ENCODE measurements around the gene MX2.

Gene MX2

DNA sequence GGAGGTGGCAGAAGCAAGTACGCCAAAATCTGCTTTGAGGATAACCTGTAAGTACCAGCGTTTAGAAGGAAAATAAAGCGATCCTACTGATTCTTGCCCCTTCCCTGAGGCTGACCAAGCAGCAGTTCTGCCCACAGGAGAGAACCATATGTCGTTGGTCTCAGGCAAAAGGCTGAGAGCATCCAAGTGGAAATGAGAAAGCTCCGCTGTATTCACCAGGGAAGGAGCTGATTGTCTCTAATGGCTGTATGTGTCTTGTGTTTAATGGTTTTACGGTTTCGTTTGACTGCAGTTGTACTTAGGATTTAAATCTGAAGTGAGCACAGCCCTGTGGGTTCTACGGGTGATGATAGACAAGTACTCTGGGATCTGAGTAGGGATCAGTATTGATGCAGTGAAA lies 23.4 kb upstream of the MX2 start:
- Histone ChIP-seq H3K36me3 (ENCODE audit: control insufficient read depth in 2 of 2, insufficient read depth in 2 of 2, low read length in 2 of 2) (no peaks in the 10 kb centered on the region), H3K9me3 (ENCODE audit: control insufficient read depth in 2 of 2, low read length in 2 of 2) (no peaks in the 10 kb centered on the region), H3K4me3 (ENCODE audit: low read length in 2 of 2) (no peak overlapping the region), H3K27ac (ENCODE audit: low read depth in 2 of 2, low read length in 2 of 2) (no peak overlapping the region), H3K9ac (ENCODE audit: low read depth in 1 of 2, low read length in 2 of 2) (no peak overlapping the region), H3K27me3 (ENCODE audit: control insufficient read depth in 2 of 2, insufficient read depth in 2 of 2, low read length in 2 of 2) (peaks cover 0 to 5% of the 10 kb centered on the region in 2 donors), H3K4me1 (ENCODE audit: control insufficient read depth in 2 of 2, insufficient read depth in 2 of 2, low read length in 2 of 2) (no peaks in the 10 kb centered on the region)

DNA sequence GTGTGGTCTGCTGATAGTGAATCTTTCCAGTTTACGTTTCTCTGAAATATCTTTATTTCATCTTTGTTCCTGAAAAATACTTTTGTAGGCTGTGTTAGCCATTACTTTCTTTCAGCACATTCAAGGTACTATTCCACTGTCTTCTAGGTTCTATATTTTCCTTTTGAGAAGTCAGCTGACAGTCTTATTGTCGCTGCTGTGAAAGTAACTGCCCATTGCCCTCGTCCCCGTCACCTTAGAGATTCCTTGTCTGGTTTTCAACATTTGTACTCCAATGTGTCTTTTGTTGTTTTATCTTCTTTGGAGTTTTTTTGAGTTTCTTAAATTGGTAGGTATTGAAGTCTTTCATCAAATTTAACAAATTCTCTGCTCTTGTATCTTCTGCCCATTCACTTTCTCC lies 19.8 kb upstream of the MX2 start:
- no peak overlapping the region for H3K4me3 ChIP-seq (ENCODE audit: low read length in 2 of 2)
- H3K27me3 ChIP-seq (ENCODE audit: control insufficient read depth in 2 of 2, insufficient read depth in 2 of 2, low read length in 2 of 2), result peaks cover 0 to 5% of the 10 kb centered on the region in 2 donors
- no peaks in the 10 kb centered on the region for H3K4me1 ChIP-seq (ENCODE audit: control insufficient read depth in 2 of 2, insufficient read depth in 2 of 2, low read length in 2 of 2)
- no peak overlapping the region for H3K27ac ChIP-seq (ENCODE audit: low read depth in 2 of 2, low read length in 2 of 2)
- no peak overlapping the region for H3K9ac ChIP-seq (ENCODE audit: low read depth in 1 of 2, low read length in 2 of 2)
- no peaks in the 10 kb centered on the region for H3K36me3 ChIP-seq (ENCODE audit: control insufficient read depth in 2 of 2, insufficient read depth in 2 of 2, low read length in 2 of 2)
- no peaks in the 10 kb centered on the region for H3K9me3 ChIP-seq (ENCODE audit: control insufficient read depth in 2 of 2, low read length in 2 of 2)

DNA sequence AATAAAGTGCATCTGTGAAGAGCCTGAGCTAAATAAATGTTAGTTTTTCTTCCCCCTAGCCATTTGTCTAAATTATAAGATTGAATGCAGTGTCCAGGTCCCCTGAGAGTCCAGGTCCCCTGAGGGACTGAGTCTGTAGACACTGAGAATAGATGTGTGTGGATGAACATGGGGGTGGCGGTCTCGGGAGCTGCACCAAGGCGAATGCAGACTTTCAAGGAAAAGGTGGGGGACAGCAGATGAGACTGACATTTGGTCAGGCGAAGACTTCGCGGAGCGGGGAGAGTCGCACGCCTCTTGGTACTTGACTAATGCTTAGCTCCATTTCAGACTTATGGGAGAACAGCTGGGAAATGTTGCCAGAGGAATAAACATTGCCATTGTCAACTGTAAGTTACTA lies 17.7 kb upstream of the MX2 start:
- Histone ChIP-seq H3K4me1 (ENCODE audit: control insufficient read depth in 2 of 2, insufficient read depth in 2 of 2, low read length in 2 of 2) (no peaks in the 10 kb centered on the region), H3K9ac (ENCODE audit: low read depth in 1 of 2, low read length in 2 of 2) (no peak overlapping the region), H3K27ac (ENCODE audit: low read depth in 2 of 2, low read length in 2 of 2) (no peak overlapping the region), H3K9me3 (ENCODE audit: control insufficient read depth in 2 of 2, low read length in 2 of 2) (no peaks in the 10 kb centered on the region), H3K36me3 (ENCODE audit: control insufficient read depth in 2 of 2, insufficient read depth in 2 of 2, low read length in 2 of 2) (no peaks in the 10 kb centered on the region), H3K27me3 (ENCODE audit: control insufficient read depth in 2 of 2, insufficient read depth in 2 of 2, low read length in 2 of 2) (peaks cover 0 to 7% of the 10 kb centered on the region in 2 donors), H3K4me3 (ENCODE audit: low read length in 2 of 2) (no peak overlapping the region)

DNA sequence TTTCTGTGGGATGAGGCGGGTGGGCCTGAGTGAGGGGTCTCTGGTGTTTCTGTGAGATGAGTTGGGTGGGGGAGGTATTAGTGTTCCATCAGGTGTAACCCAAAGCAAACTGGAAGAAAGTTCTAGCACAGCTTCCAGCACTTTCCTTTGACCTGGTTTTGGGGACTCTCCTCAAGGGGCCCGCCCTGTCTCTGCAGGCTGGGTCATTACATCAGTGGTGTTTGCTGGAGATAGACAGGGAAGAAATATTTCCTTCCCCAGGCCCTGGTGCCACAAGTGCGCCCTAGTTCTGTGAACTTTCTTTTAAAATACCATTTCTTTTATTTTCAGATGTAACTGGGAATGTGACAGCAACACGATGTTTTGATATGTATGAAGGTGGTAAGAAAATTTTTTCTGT lies 16.5 kb upstream of the MX2 start:
- no peaks in the 10 kb centered on the region for H3K4me1 ChIP-seq (ENCODE audit: control insufficient read depth in 2 of 2, insufficient read depth in 2 of 2, low read length in 2 of 2)
- H3K9me3 ChIP-seq (ENCODE audit: control insufficient read depth in 2 of 2, low read length in 2 of 2), result no peaks in the 10 kb centered on the region
- no peak overlapping the region for H3K4me3 ChIP-seq (ENCODE audit: low read length in 2 of 2)
- H3K9ac ChIP-seq (ENCODE audit: low read depth in 1 of 2, low read length in 2 of 2), result no peak overlapping the region
- peaks cover 0 to 10% of the 10 kb centered on the region in 2 donors for H3K27me3 ChIP-seq (ENCODE audit: control insufficient read depth in 2 of 2, insufficient read depth in 2 of 2, low read length in 2 of 2)
- no peak overlapping the region for H3K27ac ChIP-seq (ENCODE audit: low read depth in 2 of 2, low read length in 2 of 2)
- H3K36me3 ChIP-seq (ENCODE audit: control insufficient read depth in 2 of 2, insufficient read depth in 2 of 2, low read length in 2 of 2), result no peaks in the 10 kb centered on the region

DNA sequence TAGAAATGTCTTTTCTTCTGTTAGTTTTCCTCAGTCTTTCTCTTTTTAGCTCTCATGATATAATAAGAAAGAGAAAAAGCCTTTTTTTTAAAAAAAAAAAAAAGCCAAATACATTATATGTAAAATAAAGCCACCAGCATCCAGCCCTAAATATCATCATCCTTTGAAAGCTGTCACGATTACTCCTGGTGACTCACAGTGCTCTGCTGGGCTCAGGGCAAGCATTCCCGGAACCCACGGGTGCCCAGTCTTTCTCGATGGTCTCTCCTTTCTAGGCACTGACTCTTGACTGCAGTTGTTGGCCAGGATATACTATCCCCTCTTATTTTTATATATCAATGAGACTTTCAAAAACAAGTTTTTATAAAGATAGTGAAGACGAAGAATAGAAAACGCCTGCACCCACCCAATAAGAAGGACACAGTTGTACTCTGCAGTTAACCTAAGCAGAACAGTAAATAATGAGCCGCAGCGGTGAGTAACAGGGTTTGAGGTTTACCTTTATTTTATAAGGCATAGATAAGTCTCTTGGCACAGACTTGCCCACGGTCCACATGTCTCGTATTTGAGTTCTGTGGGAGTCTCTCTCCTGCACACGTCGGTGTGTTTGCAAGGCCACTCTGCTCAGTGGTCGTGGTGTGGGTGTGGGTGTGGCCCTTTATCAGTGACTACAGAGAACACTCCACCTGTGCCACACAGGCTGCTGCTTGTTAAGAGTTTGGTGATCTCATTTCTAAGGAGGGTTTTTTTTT lies 15.7 kb upstream of the MX2 start:
- no peaks in the 10 kb centered on the region for H3K4me1 ChIP-seq (ENCODE audit: control insufficient read depth in 2 of 2, insufficient read depth in 2 of 2, low read length in 2 of 2)
- no peak overlapping the region for H3K9ac ChIP-seq (ENCODE audit: low read depth in 1 of 2, low read length in 2 of 2)
- peaks cover 0 to 10% of the 10 kb centered on the region in 2 donors for H3K27me3 ChIP-seq (ENCODE audit: control insufficient read depth in 2 of 2, insufficient read depth in 2 of 2, low read length in 2 of 2)
- H3K27ac ChIP-seq (ENCODE audit: low read depth in 2 of 2, low read length in 2 of 2), result no peak overlapping the region
- H3K4me3 ChIP-seq (ENCODE audit: low read length in 2 of 2), result no peak overlapping the region
- H3K36me3 ChIP-seq (ENCODE audit: control insufficient read depth in 2 of 2, insufficient read depth in 2 of 2, low read length in 2 of 2), result no peaks in the 10 kb centered on the region
- H3K9me3 ChIP-seq (ENCODE audit: control insufficient read depth in 2 of 2, low read length in 2 of 2), result no peaks in the 10 kb centered on the region

DNA sequence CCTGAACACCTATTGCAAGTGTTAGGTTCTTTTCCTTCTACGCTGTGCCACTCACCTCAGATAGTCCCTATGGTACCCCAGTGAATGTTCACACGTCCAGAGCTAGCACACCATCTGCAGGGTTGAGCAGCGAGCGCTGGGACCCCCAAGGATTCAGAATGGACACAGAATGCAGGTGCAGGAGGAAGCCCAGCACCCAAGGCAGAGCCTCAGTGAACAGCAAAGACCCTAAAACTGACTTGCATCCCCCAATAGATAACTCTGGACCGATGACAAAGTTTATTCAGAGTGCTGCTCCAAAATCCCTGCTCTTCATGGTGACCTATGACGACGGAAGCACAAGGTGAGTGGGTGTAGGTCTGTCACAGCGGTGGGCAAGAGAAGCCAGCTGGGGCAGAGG lies 15.1 kb upstream of the MX2 start:
- H3K4me3 ChIP-seq (ENCODE audit: low read length in 2 of 2), result no peak overlapping the region
- no peak overlapping the region for H3K9ac ChIP-seq (ENCODE audit: low read depth in 1 of 2, low read length in 2 of 2)
- no peaks in the 10 kb centered on the region for H3K9me3 ChIP-seq (ENCODE audit: control insufficient read depth in 2 of 2, low read length in 2 of 2)
- peaks cover 0 to 10% of the 10 kb centered on the region in 2 donors for H3K27me3 ChIP-seq (ENCODE audit: control insufficient read depth in 2 of 2, insufficient read depth in 2 of 2, low read length in 2 of 2)
- H3K27ac ChIP-seq (ENCODE audit: low read depth in 2 of 2, low read length in 2 of 2), result no peak overlapping the region
- H3K4me1 ChIP-seq (ENCODE audit: control insufficient read depth in 2 of 2, insufficient read depth in 2 of 2, low read length in 2 of 2), result no peaks in the 10 kb centered on the region
- H3K36me3 ChIP-seq (ENCODE audit: control insufficient read depth in 2 of 2, insufficient read depth in 2 of 2, low read length in 2 of 2), result no peaks in the 10 kb centered on the region

DNA sequence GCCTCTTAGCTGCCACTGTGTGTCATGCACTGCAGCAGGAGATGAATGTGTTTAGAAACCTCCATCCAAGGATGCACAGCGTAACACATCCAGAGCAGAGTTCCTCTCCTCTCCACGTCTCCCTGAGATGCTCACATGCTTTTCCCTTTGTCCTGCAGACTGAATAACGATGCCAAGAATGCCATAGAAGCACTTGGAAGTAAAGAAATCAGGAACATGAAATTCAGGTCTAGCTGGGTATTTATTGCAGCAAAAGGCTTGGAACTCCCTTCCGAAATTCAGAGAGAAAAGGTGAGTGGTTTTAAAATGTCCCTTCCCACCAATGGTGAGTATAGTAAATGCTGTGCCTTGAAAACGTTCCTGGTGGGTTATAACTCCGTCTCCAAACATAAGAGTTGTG lies 13.4 kb upstream of the MX2 start:
- H3K27me3 ChIP-seq (ENCODE audit: control insufficient read depth in 2 of 2, insufficient read depth in 2 of 2, low read length in 2 of 2), result peaks cover 0 to 10% of the 10 kb centered on the region in 2 donors
- H3K4me1 ChIP-seq (ENCODE audit: control insufficient read depth in 2 of 2, insufficient read depth in 2 of 2, low read length in 2 of 2), result no peaks in the 10 kb centered on the region
- no peak overlapping the region for H3K9ac ChIP-seq (ENCODE audit: low read depth in 1 of 2, low read length in 2 of 2)
- H3K4me3 ChIP-seq (ENCODE audit: low read length in 2 of 2), result no peak overlapping the region
- H3K9me3 ChIP-seq (ENCODE audit: control insufficient read depth in 2 of 2, low read length in 2 of 2), result no peaks in the 10 kb centered on the region
- no peak overlapping the region for H3K27ac ChIP-seq (ENCODE audit: low read depth in 2 of 2, low read length in 2 of 2)
- H3K36me3 ChIP-seq (ENCODE audit: control insufficient read depth in 2 of 2, insufficient read depth in 2 of 2, low read length in 2 of 2), result no peaks in the 10 kb centered on the region

DNA sequence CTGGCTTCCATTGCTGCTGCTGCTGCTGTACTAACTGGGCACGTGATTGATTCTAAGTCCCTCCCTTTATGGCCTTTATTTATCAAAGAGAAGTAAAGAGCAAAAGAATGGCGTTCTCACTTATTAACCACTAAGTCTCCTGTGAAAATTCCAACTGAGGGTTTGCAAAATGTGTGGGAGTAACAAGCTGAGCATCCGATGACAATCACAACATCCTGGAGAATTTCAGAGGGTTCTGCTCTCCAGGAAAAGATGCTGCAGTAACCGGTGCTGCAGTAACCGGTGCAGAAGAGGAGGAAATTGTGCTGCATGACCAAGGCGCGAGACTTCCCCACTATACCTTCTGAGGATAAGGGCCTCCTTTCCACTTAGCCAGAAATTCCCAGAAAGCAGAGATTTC lies 12.7 kb upstream of the MX2 start:
- H3K4me1 ChIP-seq (ENCODE audit: control insufficient read depth in 2 of 2, insufficient read depth in 2 of 2, low read length in 2 of 2), result no peaks in the 10 kb centered on the region
- no peak overlapping the region for H3K4me3 ChIP-seq (ENCODE audit: low read length in 2 of 2)
- H3K9ac ChIP-seq (ENCODE audit: low read depth in 1 of 2, low read length in 2 of 2), result no peak overlapping the region
- H3K36me3 ChIP-seq (ENCODE audit: control insufficient read depth in 2 of 2, insufficient read depth in 2 of 2, low read length in 2 of 2), result no peaks in the 10 kb centered on the region
- H3K9me3 ChIP-seq (ENCODE audit: control insufficient read depth in 2 of 2, low read length in 2 of 2), result no peaks in the 10 kb centered on the region
- H3K27me3 ChIP-seq (ENCODE audit: control insufficient read depth in 2 of 2, insufficient read depth in 2 of 2, low read length in 2 of 2), result peaks cover 0 to 10% of the 10 kb centered on the region in 2 donors
- no peak overlapping the region for H3K27ac ChIP-seq (ENCODE audit: low read depth in 2 of 2, low read length in 2 of 2)

DNA sequence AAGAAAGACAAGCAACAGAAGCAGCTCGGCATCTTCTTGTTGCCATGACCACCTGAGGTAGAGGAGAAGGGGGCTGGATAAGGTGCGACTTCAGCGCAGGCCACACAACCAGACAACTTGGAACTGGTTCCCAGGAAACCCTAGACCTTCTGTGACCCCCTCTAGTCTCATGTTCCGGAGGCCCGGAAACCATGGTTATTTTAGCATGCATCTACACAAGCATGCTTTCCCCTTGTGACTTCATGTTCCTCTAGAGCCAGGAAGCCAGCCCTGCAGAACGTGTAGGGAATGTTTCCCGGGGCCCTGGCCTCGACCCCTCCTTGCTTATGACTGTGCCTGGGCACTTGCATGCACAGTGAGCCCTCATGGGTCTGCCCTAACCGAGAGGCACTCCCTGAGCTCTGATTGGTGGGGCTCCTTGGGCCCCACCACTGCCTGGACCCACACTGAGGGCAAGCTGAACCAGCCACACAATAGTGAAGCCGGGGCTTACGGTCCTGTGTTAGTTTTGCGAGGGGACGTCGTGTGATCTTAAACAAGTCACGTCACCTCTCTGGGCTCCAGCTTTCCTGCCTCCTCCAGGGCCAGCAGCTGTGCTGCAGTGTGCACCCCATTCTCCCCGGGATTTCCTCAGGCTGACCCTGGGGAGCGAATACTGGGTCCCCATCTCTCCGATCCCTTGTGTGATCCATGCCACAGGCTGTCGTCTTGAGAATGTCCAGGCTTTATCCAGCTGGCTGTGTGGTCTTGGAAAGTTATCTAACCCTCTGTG lies 12.0 kb upstream of the MX2 start:
- Histone ChIP-seq H3K4me1 (ENCODE audit: control insufficient read depth in 2 of 2, insufficient read depth in 2 of 2, low read length in 2 of 2) (no peaks in the 10 kb centered on the region), H3K27ac (ENCODE audit: low read depth in 2 of 2, low read length in 2 of 2) (no peak overlapping the region), H3K4me3 (ENCODE audit: low read length in 2 of 2) (no peak overlapping the region), H3K9ac (ENCODE audit: low read depth in 1 of 2, low read length in 2 of 2) (no peak overlapping the region), H3K9me3 (ENCODE audit: control insufficient read depth in 2 of 2, low read length in 2 of 2) (no peaks in the 10 kb centered on the region), H3K36me3 (ENCODE audit: control insufficient read depth in 2 of 2, insufficient read depth in 2 of 2, low read length in 2 of 2) (no peaks in the 10 kb centered on the region), H3K27me3 (ENCODE audit: control insufficient read depth in 2 of 2, insufficient read depth in 2 of 2, low read length in 2 of 2) (peaks cover 0 to 10% of the 10 kb centered on the region in 2 donors)

DNA sequence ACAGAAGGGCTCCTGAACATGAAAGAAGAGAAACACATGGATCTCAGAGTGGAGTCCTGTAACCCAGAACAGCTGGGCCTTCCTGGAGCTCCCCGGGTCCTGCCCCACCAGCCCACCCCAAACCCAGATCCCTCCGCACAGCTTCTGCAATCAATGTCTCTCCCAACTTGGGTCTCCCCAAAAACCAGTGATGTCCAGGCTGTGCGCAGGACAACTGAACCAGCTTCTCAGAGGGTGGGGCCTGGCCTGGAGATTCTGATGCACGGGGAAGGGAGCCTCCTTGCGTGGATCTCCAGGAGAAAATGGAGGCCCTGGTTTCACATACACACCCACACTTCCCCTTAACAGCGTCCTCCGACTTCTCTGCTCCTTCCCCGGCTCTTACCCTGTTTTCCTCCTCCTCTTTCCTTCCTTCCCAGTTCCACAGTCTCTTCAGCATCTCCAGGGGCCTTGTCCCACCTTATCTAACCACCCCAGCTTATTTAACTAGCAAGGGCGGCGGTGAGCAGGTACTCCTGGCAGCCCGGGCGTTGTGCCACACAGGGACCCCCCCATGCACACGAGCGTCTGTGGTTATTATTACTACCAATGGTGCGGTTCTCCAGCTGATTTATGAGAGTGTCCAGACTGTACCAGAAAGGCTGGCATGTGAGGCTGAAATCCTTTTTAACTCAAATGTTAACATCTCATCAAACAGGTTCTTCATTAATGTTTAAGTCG lies 11.2 kb upstream of the MX2 start:
- H3K9ac ChIP-seq (ENCODE audit: low read depth in 1 of 2, low read length in 2 of 2), result no peak overlapping the region
- no peak overlapping the region for H3K4me3 ChIP-seq (ENCODE audit: low read length in 2 of 2)
- no peak overlapping the region for H3K27ac ChIP-seq (ENCODE audit: low read depth in 2 of 2, low read length in 2 of 2)
- H3K27me3 ChIP-seq (ENCODE audit: control insufficient read depth in 2 of 2, insufficient read depth in 2 of 2, low read length in 2 of 2), result peaks cover 0 to 10% of the 10 kb centered on the region in 2 donors
- no peaks in the 10 kb centered on the region for H3K36me3 ChIP-seq (ENCODE audit: control insufficient read depth in 2 of 2, insufficient read depth in 2 of 2, low read length in 2 of 2)
- H3K4me1 ChIP-seq (ENCODE audit: control insufficient read depth in 2 of 2, insufficient read depth in 2 of 2, low read length in 2 of 2), result no peaks in the 10 kb centered on the region
- no peaks in the 10 kb centered on the region for H3K9me3 ChIP-seq (ENCODE audit: control insufficient read depth in 2 of 2, low read length in 2 of 2)

Measured in mucosa of rectum (tissue), 2 donors.